ENCODE measurements around the gene FOXP2. TPM values are rescaled to one million over a fixed set of nuclear protein-coding genes. Genes with fewer than 3 reads are reported as not detected.

FOXP2 gene
- total and polyA plus RNA-seq, 2 donors (not counting 3 experiments of a cell fraction or from before 2014, with no cell fraction given) = 0.37 to 2.7 TPM

- BruUV-seq (replicated peaks) = no TSS peak
- Histone ChIP-seq H3K36me3 (ENCODE audit: control insufficient read depth in 2 of 2, extremely low read depth in 1 of 2, insufficient read depth in 2 of 2, low read length in 2 of 2) (no peaks in the 10 kb centered on the region), H3K9me3 (replicated peaks; ENCODE audit: control insufficient read depth, insufficient read depth, low read length) (no peaks in the 10 kb centered on the region), H2AFZ (ENCODE audit: low read depth, low read length) (no peak overlapping the region), H3K9me1 (replicated peaks; ENCODE audit: control insufficient read depth, extremely low read depth, insufficient read depth, low read length) (no peaks in the 10 kb centered on the region), H3K27ac (ENCODE audit: insufficient read depth, low read depth, low read length) (no peak overlapping the region), H3K4me2 (ENCODE audit: insufficient read depth, low read length) (no peak overlapping the region), H3K4me3 (replicated peaks in 1 of 3; ENCODE audit: insufficient read depth in 1 of 3, low read depth in 1 of 3, low read length in 3 of 3) (no peak overlapping the region), H3K9ac (replicated peaks; ENCODE audit: extremely low read depth, insufficient read depth, low read length) (no peak overlapping the region), H3K4me1 (ENCODE audit: control insufficient read depth, extremely low read depth, insufficient read depth, low read length) (no peaks in the 10 kb centered on the region), H3K27me3 (ENCODE audit: control insufficient read depth in 2 of 2, insufficient read depth in 2 of 2, low read length in 2 of 2) (no peaks in the 10 kb centered on the region), H3K79me2 (ENCODE audit: control insufficient read depth, insufficient read depth, low read length) (no peaks in the 10 kb centered on the region), H4K20me1 (replicated peaks; ENCODE audit: control insufficient read depth, extremely low read depth, insufficient read depth, low read length) (no peaks in the 10 kb centered on the region)
- FAIRE-seq = no peak
- dilution Hi-C loops (cut with MboI; ENCODE audit: extremely low pct_ligation_motif_present, low sequenced_read_pairs) (no loop called here), intact Hi-C loops (cut with micrococcal nuclease) (no loop called here)
- TF ChIP-seq POLR2AphosphoS5 (IDR thresholded peaks at IDR 0.05; ENCODE audit: insufficient read depth, low read depth, low read length) (no peak), EZH2 (IDR thresholded peaks at IDR 0.05; ENCODE audit: borderline replicate concordance, low read depth, low read length, severe bottlenecking) (no peak), MYC (IDR thresholded peaks at IDR 0.05; ENCODE audit: low read depth, low read length) (no peak), FOS (IDR thresholded peaks at IDR 0.05; ENCODE audit: borderline replicate concordance, insufficient read depth, low read length) (no peak), GATA2 (IDR thresholded peaks at IDR 0.05; ENCODE audit: insufficient read depth, insufficient read length, low read depth, low read length) (no peak), JUN (IDR thresholded peaks at IDR 0.05; ENCODE audit: borderline replicate concordance, insufficient read depth, insufficient read length, low read depth) (no peak), POLR2A (IDR thresholded peaks at IDR 0.05; ENCODE audit: low read depth, low read length) (no peak), MAX (IDR thresholded peaks at IDR 0.05; ENCODE audit: insufficient read depth, insufficient read length) (no peak)
- TF ChIP-seq, protein P1, sequence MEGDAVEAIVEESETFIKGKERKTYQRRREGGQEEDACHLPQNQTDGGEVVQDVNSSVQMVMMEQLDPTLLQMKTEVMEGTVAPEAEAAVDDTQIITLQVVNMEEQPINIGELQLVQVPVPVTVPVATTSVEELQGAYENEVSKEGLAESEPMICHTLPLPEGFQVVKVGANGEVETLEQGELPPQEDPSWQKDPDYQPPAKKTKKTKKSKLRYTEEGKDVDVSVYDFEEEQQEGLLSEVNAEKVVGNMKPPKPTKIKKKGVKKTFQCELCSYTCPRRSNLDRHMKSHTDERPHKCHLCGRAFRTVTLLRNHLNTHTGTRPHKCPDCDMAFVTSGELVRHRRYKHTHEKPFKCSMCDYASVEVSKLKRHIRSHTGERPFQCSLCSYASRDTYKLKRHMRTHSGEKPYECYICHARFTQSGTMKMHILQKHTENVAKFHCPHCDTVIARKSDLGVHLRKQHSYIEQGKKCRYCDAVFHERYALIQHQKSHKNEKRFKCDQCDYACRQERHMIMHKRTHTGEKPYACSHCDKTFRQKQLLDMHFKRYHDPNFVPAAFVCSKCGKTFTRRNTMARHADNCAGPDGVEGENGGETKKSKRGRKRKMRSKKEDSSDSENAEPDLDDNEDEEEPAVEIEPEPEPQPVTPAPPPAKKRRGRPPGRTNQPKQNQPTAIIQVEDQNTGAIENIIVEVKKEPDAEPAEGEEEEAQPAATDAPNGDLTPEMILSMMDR (IDR thresholded peaks at IDR 0.05; ENCODE audit: extremely low read depth in 1 of 2, insufficient read depth in 1 of 2, low read depth in 1 of 2, low read length in 2 of 2) = no peak
- ChIA-PET CTCF (interaction anchor here (1.5 kb wide), 1 partner anchor 16 kb away, joined by 3 read pairs; no protein-coding TSS in a partner anchor), POLR2A (no interaction called here)
- no peak for DNase-seq (ENCODE audit: low read depth, low spot score)
Measured at GRCh38 chr7:114554781-114555537, 140.3 kb downstream of the FOXP2 start.

Measured in endothelial cell of umbilical vein (primary cell).